Activated CD4-positive, alpha-beta T cell treated with anti-CD3 and anti-CD28 coated beads, Interleukin-2, amount 50 U/mL, for 1 hour (primary cell): Measurements from ENCODE around the gene MLNR.

Source experiments
- DNase-seq: peaks from one replicate; pipeline ENCODE4 v3.0.0-alpha.2; 2020

Gene MLNR

DNA sequence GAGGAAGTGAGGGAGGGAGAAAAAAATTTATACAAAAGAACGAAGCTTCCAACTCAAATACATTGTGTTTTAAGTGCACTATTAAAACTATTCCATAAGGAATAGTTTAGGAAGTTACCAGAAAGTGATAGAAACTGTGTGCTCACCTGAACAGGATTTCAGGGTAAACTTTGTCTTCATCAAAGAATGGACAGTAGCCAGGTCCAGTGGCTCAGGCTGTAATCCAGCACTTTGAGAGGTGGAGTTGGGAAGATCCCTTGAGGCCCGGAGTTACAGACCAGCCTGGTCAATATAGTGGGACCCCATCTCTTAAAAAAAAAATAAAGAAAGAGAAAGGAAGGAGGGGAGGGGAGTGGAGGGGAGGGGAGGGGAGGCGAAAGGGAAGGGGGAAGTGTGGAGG is 14.6 kb downstream of the MLNR start:
- no peak for DNase-seq

DNA sequence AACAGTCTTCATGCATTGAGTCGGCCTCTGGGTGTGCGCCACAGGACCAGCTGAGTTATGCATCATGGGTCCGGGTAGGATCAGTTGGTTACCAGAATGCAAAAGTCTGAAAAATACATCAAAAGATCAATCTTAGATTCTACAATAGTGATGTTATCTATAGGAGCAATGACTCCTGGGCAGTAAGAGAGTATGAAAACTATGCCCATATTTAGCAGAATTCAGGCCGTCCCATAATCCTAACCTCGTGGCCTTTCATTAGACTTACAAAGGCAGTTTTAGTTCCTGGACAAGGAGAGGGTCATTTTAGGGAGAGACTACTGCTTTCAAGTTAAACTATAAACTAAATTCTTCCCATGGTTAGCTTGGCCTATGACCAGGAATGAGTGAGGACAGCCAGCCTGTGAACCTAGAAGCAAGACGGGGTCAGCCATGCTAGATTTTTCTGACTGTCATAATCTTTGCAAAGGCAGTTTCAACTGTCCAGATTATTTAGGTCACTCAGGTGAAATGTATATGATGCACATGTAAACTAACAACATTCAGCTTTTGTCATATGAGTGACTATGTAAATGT is 15.8 kb downstream of the MLNR start:
- no peak for DNase-seq

GRCh38 chr13:49238621-49239020 is 18.5 kb downstream of the MLNR start:
- DNase-seq: no peak

DNA sequence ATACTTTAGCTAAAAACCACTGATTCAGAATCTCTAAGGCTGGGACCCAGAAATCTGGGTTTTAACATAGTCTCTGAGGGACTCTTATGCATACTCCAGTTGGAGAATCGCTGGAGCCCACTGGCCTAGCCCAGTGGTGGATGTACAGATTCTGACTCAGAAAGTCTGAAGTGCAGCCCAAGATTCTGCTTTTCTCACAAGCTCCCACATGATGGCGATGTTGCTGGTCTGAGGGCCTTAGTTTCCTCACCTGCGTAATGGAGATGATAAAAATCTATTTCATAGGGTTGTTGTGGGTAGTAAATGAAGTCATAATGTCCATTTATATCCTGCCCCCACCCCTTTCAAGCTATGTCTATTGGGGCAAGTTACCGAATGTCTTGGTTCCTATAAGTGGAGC is 19.9 kb downstream of the MLNR start:
- DNase-seq: peak; percentile 39

GRCh38 chr13:49241296-49241695 is 21.2 kb downstream of the MLNR start:
- no peak for DNase-seq

DNA sequence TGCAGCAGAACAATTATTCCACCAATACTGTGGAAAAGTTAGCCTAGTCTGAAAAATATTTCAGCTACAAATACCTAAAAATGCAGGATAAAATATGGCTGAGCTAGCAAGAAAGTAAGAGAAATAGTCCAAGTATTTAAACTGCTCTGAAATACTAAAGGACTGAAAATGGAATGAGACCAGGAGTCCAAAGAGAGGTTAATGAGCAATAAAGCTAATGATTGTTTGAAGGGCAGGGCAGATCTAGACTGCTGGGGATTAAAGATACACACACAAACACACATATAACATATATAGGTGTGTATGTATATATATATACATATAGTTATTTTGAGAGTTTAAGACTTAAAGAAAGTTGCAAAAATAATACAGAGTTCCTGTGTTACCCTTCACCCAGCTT is 25.0 kb downstream of the MLNR start:
- DNase-seq: no peak

GRCh38 chr13:49246850-49247642 is 26.9 kb downstream of the MLNR start:
- no peak for DNase-seq

DNA sequence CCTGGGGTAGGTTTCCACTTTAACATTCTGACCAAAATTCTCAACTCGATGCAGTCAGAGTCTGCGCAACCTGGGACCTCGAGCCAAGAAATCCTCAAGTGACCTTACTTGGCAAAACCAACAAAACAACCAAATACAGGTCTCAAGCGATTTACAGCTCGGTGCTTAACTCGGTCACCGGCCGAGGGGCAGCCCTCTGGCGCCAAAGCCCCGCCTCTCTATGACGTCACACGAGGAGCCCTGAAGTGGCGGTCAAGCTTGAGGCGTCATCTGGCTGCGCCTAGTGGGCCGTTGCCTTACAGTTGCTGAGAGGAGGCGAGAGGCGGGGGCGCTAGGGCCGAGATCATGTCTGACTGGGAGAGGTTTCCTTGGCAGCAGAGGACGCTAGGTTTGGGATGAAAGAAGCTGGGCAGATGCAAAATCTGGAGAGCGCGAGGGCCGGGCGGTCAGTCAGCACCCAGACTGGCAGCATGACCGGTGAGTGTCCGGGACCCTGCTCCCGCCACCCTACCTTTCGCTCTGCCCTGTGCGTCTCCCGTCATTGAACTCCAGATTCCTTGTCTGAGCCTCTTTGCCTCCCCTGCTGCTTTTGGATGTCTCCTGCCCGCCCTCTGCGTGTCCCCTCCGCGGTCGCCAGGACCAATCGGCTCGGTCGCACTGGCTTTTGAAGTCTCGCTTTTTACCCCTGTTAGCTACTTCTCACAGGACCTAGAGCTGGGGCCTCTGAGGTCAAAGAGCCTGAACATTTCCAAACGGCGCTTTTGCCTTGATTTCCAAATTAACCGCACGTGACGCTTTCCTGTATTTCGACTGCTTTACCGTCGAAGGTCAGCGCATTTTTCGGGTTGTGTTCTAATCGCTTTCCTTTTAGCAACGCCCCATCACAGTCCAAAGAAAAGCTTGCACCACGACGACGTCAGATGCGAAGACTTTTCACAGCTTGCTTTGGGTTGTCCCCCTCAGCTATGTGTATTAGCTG is 27.8 kb downstream of the MLNR start, which contains the start of gene CDADC1:
Gene CDADC1, plus strand, starts transcription at position 283 of the 979 bp plus-strand sequence. Its CDS starts 113 bp downstream, at position 396.
- peak; percentile 82 for DNase-seq

DNA sequence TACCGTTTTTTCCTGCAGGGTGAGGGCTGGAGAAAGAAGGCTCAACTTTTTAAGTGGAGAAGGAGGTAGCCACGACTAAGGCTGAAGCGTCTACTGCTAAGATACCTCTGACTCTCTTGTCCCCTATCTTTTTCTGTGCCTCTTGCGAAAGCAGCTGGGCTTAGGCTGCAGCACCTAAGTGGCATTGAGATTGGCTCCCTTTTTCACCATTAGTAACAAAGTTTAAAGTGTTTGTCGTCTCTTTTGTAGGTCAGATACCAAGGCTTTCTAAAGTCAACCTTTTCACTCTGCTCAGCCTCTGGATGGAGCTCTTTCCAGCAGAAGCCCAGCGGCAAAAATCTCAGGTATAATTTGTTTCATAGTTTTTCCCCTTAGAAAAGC is 28.5 kb downstream of the MLNR start:
- no peak for DNase-seq

DNA sequence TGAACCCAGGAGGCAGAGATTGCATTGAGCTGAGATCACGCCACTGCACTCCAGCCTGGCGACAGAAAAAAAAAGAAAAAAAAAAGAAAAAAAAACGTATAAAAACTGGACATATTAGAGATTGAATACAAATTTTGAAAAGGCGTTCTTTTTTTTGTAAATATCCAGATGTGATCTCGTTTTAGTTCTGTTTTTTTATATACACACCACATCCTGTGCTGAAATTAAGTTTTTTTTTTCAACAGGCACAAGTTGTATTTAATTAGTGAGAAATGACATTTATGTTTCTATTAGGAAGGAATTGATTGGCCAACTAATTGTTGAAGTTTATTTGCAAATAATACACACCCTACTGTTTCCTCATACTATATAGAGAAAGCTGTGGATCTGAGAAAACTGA is 31.2 kb downstream of the MLNR start:
- no peak for DNase-seq

DNA sequence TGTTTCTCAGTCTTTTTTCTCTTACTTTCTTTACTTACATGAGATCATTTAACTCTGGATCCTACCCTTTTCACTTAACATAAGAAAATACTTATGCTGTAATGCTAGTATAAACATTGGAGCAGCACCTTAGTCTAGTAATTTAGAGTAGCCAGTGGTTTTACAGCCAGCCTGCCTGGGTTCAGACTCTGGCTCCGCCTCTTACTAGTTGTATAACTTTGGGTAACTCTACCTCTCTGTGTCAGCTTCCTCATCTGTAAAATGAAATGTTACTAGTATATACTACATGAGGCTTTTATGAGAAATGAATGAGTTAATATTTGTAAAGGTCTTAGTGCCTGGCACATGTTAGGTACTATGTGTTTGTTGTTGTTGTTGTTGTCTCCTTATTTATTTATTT is 33.2 kb downstream of the MLNR start:
- no peak for DNase-seq

DNA sequence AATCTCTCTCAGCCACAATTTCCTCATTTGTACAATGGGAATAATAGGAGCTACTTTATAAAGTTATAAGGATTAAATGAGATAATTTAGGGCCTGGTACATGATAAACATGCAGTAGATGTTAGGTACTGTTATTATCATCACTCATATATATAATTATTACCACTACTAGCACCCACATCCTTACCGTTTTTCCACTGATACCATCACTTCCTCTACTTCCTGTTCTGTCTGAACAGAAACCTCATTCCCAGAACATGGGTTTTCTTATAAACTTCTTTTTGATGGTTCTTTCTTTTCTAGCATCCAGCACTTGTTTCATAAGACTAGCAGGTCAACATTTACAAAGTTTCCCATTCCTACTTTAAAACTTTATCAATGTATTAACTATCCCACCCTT is 33.9 kb downstream of the MLNR start:
- no peak for DNase-seq

GRCh38 chr13:49256841-49257240 is 36.7 kb downstream of the MLNR start:
- DNase-seq: no peak

GRCh38 chr13:49258089-49258796 is 38.1 kb downstream of the MLNR start:
- DNase-seq: no peak

- no peak for DNase-seq
These were observed 39.4 kb downstream of the MLNR start for GRCh38 chr13:49259586-49259985.

GRCh38 chr13:49262634-49263033 is 42.5 kb downstream of the MLNR start:
- no peak for DNase-seq

- DNase-seq: no peak
These were observed 45.7 kb downstream of the MLNR start for GRCh38 chr13:49265822-49266221.

GRCh38 chr13:49271264-49271663 is 51.1 kb downstream of the MLNR start:
- DNase-seq: no peak
